Gastrocnemius medialis (tissue), 4 donors: Measurements from ENCODE around the gene MYZAP.

Source experiments
- POLR2A ChIP-seq, 2 donors: fragments of 450-650 bp; IDR thresholded peaks; one replicate each; pipeline ENCODE4 v1.6.1; 2017; ENCODE audit warnings: antibody characterized with exemption in 2 of 2, mild to moderate bottlenecking in 2 of 2, moderate library complexity in 2 of 2
- TF ChIP-seq, protein P1 (sequence below), 5 experiments: fragments of 450-650 bp in 3 of 5; fragments of 200-600 bp in 2 of 5; sonication (generic) in 2 of 5; IDR thresholded peaks in 4 of 5; conservative IDR thresholded peaks in 1 of 5; 1 replicate in 4 of 5; 2 replicates in 1 of 5; pipeline ENCODE4 v1.5.1; 2016 to 2019; ENCODE audit warnings: antibody characterized with exemption in 5 of 5, mild to moderate bottlenecking in 3 of 5, moderate library complexity in 3 of 5

DNA sequence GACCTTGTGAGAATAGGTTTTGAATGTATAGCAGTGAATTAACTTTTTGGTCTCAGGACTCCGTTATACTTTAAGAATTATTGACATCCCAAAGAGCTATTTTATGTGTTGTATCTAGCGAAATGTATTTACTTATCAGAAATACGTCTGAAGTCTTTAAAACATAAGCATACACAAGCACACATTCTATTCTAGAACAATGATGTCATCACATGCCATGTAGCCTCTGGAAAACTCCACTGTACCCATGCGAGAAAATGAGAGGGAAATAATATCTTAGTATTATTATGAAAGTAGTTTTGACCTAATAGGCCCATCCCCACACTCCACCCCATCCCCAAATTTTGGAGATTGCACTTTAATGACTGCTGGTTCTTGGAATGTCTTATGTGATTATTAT is 116.3 kb downstream of the MYZAP start:
- no peak for TF ChIP-seq POLR2A (IDR thresholded peaks at IDR 0.05)
- TF ChIP-seq, protein P1, sequence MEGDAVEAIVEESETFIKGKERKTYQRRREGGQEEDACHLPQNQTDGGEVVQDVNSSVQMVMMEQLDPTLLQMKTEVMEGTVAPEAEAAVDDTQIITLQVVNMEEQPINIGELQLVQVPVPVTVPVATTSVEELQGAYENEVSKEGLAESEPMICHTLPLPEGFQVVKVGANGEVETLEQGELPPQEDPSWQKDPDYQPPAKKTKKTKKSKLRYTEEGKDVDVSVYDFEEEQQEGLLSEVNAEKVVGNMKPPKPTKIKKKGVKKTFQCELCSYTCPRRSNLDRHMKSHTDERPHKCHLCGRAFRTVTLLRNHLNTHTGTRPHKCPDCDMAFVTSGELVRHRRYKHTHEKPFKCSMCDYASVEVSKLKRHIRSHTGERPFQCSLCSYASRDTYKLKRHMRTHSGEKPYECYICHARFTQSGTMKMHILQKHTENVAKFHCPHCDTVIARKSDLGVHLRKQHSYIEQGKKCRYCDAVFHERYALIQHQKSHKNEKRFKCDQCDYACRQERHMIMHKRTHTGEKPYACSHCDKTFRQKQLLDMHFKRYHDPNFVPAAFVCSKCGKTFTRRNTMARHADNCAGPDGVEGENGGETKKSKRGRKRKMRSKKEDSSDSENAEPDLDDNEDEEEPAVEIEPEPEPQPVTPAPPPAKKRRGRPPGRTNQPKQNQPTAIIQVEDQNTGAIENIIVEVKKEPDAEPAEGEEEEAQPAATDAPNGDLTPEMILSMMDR (IDR thresholded peaks at IDR 0.05 in 4 of 5, conservative IDR thresholded peaks at IDR 0.05 in 1 of 5) = no peak
